ENCODE measurements around the gene ELF2. TPM values are rescaled to one million over a fixed set of nuclear protein-coding genes. Genes with fewer than 3 reads are reported as not detected.

ELF2 gene
- total RNA-seq, 1 experiment from 2014 or later: 44.6 TPM

DNA sequence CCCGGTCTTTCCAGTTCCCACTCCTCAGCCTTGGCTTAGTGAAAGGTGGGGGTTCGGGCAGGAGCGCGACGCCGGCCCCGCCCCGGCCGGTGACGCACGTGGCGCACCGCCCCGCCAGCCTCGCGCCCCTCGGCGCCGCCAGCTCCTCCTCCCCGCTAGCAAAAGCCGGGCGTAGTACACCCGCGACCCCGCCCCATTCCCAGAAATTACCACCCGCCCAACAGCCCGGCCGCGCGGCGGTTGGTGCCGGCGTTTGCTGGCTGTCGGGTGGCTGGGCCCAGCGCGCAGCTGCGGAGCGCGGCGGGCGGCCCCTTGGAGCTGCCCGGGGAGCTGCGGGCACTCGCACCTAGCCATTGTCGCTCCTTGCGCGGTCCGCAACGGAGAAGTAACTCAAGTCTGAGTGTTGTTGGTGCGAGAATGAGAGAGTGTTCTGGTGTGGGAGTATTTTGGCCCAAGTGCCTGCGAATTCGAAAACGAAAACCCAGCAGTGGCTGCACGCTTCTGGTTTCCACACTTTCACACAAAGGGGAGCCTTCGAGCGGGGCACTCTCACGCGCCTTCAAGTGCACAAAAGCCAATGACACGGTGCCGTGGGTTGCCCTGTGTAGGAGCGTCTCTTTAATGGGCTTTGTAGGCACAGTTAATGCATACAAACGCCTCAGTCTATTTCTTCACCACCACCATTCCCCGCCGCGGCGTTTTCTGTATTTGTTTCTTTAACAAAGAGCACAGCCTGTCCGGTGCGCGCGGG lies 1.0 kb upstream of the ELF2 start (continued):
- TF ChIP-seq, protein P1, sequence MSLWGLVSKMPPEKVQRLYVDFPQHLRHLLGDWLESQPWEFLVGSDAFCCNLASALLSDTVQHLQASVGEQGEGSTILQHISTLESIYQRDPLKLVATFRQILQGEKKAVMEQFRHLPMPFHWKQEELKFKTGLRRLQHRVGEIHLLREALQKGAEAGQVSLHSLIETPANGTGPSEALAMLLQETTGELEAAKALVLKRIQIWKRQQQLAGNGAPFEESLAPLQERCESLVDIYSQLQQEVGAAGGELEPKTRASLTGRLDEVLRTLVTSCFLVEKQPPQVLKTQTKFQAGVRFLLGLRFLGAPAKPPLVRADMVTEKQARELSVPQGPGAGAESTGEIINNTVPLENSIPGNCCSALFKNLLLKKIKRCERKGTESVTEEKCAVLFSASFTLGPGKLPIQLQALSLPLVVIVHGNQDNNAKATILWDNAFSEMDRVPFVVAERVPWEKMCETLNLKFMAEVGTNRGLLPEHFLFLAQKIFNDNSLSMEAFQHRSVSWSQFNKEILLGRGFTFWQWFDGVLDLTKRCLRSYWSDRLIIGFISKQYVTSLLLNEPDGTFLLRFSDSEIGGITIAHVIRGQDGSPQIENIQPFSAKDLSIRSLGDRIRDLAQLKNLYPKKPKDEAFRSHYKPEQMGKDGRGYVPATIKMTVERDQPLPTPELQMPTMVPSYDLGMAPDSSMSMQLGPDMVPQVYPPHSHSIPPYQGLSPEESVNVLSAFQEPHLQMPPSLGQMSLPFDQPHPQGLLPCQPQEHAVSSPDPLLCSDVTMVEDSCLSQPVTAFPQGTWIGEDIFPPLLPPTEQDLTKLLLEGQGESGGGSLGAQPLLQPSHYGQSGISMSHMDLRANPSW (CRISPR knock-in tag; conservative IDR thresholded peaks at IDR 0.05; ENCODE audit: low read depth): no peak
- TF ChIP-seq ZMAT4 (CRISPR knock-in tag; IDR thresholded peaks at IDR 0.05) (0 out of 2 replicates have a peak, but pooled peaks have one; percentile 37), E2F5 (CRISPR knock-in tag; IDR thresholded peaks at IDR 0.05) (peak; percentile 71; the same call in 1 of the 2 replicates), SMAD3 (CRISPR knock-in tag; IDR thresholded peaks at IDR 0.05; ENCODE audit: borderline replicate concordance) (0 out of 2 replicates have a peak, but pooled peaks have one; percentile 31), ETV6 (CRISPR knock-in tag; IDR thresholded peaks at IDR 0.05) (peak; percentile 66), ZNF317 (CRISPR knock-in tag; IDR thresholded peaks at IDR 0.05; ENCODE audit: borderline replicate concordance, low read depth) (no peak), ZNF232 (CRISPR knock-in tag; IDR thresholded peaks at IDR 0.05) (0 out of 2 replicates have a peak, but pooled peaks have one; percentile 63), HMGXB4 (CRISPR knock-in tag; IDR thresholded peaks at IDR 0.05) (0 out of 2 replicates have a peak, but pooled peaks have one; percentile 54), ZNF671 (CRISPR knock-in tag; IDR thresholded peaks at IDR 0.05) (peak; percentile 63; the same call in 1 of the 2 replicates), SP1 (CRISPR knock-in tag; conservative IDR thresholded peaks at IDR 0.05) (peak; percentile 85), JAZF1 (CRISPR knock-in tag; IDR thresholded peaks at IDR 0.05) (no peak), JUN (CRISPR knock-in tag; IDR thresholded peaks at IDR 0.05) (peak; percentile 76; the same call in 1 of the 2 replicates), PRDM15 (CRISPR knock-in tag; IDR thresholded peaks at IDR 0.05) (peak; percentile 21; the same call in 1 of the 2 replicates), NR1H2 (CRISPR knock-in tag; IDR thresholded peaks at IDR 0.05) (no peak), MLX (CRISPR knock-in tag; IDR thresholded peaks at IDR 0.05) (no peak), MYBL2 (CRISPR knock-in tag; IDR thresholded peaks at IDR 0.05) (peak; percentile 63; the same call in 1 of the 2 replicates), NR3C1 (CRISPR knock-in tag; conservative IDR thresholded peaks at IDR 0.05; ENCODE audit: low read depth) (no peak), FOXK1 (CRISPR knock-in tag; IDR thresholded peaks at IDR 0.05) (peak; percentile 89)
- TF ChIP-seq, protein P2, sequence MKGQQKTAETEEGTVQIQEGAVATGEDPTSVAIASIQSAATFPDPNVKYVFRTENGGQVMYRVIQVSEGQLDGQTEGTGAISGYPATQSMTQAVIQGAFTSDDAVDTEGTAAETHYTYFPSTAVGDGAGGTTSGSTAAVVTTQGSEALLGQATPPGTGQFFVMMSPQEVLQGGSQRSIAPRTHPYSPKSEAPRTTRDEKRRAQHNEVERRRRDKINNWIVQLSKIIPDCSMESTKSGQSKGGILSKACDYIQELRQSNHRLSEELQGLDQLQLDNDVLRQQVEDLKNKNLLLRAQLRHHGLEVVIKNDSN (CRISPR knock-in tag; IDR thresholded peaks at IDR 0.05): 0 out of 2 replicates have a peak, but pooled peaks have one; percentile 21
- TF ChIP-seq, protein P3, sequence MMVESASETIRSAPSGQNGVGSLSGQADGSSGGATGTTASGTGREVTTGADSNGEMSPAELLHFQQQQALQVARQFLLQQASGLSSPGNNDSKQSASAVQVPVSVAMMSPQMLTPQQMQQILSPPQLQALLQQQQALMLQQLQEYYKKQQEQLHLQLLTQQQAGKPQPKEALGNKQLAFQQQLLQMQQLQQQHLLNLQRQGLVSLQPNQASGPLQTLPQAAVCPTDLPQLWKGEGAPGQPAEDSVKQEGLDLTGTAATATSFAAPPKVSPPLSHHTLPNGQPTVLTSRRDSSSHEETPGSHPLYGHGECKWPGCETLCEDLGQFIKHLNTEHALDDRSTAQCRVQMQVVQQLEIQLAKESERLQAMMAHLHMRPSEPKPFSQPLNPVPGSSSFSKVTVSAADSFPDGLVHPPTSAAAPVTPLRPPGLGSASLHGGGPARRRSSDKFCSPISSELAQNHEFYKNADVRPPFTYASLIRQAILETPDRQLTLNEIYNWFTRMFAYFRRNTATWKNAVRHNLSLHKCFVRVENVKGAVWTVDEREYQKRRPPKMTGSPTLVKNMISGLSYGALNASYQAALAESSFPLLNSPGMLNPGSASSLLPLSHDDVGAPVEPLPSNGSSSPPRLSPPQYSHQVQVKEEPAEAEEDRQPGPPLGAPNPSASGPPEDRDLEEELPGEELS (CRISPR knock-in tag; IDR thresholded peaks at IDR 0.05): peak; percentile 53; the same call in 1 of the 2 replicates

Measured in WTC11 (cell line).